Loucy (cell line): Measurements from ENCODE around the gene FARSB.

Experiments used
- CTCF ChIP-seq: fragments of 200-600 bp; sonication (generic); conservative IDR thresholded peaks from 2 replicates; pipeline ENCODE4 v1.5.1; 2014; ENCODE audit warnings: mild to moderate bottlenecking, antibody characterized with exemption, low read length
- EZH2phosphoT487 ChIP-seq: fragments of 200-600 bp; IDR thresholded peaks from 2 replicates; pipeline ENCODE4 v1.6.1; 2018; ENCODE audit warnings: antibody characterized with exemption, mild to moderate bottlenecking, moderate library complexity, borderline replicate concordance

- TF ChIP-seq CTCF (no peak), EZH2phosphoT487 (no peak)
These were observed 34.0 kb downstream of the FARSB start for GRCh38 chr2:222621893-222622292.
